GM19193 (cell line): ENCODE results near the gene TAS2R10.

Experiments used
- POLR2A ChIP-seq: IDR thresholded peaks from 4 replicates; pipeline ENCODE4 v1.6.1; 2011; ENCODE audit not compliant: insufficient read depth, insufficient read length; ENCODE audit errors: extremely low read depth

Gene TAS2R10

GRCh38 chr12:10810068-10810467, 16.1 kb downstream of the TAS2R10 start, which contains the start of gene TAS2R9:
Gene TAS2R9, minus strand, starts transcription at chr12:10810168. Its CDS starts 93 bp downstream, at chr12:10810075.
- TF ChIP-seq POLR2A: no peak

- TF ChIP-seq POLR2A: no peak
These were observed 19.0 kb downstream of the TAS2R10 start, which contains the start of gene TAS2R8 for GRCh38 chr12:10807186-10807585. Gene TAS2R8, minus strand, starts transcription at chr12:10807286. Its CDS starts 306 bp downstream, at chr12:10806980.

DNA sequence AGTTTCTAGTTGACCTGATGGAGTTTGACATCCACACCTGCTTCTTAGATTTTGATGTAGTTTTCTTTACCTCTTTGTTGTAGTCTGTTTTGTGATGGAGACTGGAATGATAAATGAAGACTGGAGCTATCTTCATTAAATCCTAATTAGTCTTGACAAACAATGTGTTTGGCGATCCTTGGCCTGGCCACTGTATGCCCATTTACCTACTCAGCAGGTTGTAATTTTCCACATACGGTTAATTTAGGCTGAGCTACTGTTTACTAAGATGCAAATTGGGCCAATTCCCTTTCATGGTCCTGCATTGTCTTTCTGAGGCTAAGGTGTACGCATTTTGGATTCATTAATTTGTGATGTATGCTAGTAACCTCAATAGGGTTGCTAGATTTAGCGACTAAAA, 23.6 kb downstream of the TAS2R10 start, which contains the start of gene TAS2R7:
Gene TAS2R7, minus strand, starts transcription at position 41 of the 400 bp plus-strand sequence. CDS start 57 bp downstream, outside the sequence.
- TF ChIP-seq POLR2A: no peak

DNA sequence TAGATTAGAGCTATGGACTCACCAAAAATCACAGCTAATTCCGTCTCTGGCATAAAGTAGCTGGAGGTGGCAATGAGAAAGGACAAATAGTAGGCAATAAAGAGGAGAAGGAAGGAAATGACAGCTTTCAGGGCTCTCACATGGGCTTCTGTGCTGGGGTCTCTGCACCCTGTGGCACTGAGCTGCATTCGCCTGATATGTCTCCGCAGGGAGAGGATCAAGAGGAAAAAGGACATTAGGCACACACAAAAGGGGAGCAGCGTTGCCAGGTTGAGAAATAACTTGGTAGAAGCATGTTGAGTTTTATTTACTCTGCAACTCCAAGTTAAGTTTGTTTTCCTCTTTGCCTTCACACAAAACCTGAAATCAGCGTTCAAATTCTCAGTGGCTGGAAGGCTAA, 24.4 kb downstream of the TAS2R10 start:
- no peak for TF ChIP-seq POLR2A

GRCh38 chr12:10794222-10794621, 31.9 kb downstream of the TAS2R10 start:
- no peak for TF ChIP-seq POLR2A

GRCh38 chr12:10783252-10783651, 42.9 kb downstream of the TAS2R10 start:
- no peak for TF ChIP-seq POLR2A

GRCh38 chr12:10779103-10779502, 47.1 kb downstream of the TAS2R10 start:
- TF ChIP-seq POLR2A: no peak
